ENCODE measurements around the gene ABCC3.
A peak's percentile ranks its signal among the peaks of the same experiment; 100 is the strongest.

ABCC3 gene

DNA sequence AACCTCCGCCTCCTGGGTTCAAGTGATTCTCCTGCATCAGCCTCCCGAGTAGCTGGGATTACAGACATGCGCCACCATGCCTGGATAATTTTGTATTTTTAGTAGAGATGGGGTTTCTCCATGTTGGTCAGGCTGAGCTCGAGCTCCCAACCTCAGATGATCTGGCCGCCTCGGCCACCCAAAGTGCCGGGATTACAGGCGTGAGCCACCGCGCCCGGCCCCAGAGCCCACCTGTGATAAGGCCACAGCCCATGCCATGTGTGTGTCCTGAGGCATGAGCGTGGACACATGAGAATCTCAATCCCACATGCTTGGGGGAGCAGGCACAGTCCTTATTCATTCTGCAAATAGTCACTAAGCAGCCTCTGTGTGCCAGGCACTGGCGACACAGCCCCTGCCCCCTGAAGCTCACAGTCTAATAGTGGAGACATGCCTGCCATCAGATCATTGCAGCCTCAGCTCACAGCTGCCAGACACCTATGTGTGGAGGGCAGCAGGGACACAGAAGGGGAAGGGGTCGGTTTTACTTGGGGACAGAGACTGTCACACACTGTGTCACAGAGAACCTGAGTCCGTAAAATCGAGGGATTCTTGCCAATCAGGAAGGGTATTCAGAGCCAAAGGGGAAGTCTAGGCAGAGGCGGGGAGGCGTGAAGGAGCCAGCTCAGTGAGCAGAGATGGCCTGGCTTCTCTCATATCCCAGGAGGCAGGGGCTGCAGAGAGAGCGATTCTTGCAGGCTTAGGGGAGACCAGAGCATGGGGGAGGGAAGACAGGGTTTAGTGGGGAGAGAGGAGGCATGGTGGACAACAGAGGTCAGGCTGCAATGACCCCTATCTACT, 9.4 kb upstream of the ABCC3 start:
- no peak for FAIRE-seq
- DNase-seq (ENCODE audit: extremely low spot score, insufficient read length, low read depth): no peak

DNA sequence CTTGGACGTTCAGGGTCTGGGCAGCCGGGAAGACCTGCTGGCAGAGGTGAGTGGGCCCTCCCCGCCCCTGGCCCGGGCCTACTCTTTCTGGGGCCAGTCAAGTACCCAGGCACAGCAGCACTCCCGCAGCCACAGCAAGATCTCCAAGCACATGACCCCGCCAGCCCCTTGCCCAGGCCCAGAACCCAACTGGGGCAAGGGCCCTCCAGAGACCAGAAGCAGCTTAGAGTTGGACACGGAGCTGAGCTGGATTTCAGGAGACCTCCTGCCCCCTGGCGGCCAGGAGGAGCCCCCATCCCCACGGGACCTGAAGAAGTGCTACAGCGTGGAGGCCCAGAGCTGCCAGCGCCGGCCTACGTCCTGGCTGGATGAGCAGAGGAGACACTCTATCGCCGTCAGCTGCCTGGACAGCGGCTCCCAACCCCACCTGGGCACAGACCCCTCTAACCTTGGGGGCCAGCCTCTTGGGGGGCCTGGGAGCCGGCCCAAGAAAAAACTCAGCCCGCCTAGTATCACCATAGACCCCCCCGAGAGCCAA, 8.6 kb upstream of the ABCC3 start:
- no peak for DNase-seq (ENCODE audit: extremely low spot score, insufficient read length, low read depth)
- FAIRE-seq: peak; percentile 70

DNA sequence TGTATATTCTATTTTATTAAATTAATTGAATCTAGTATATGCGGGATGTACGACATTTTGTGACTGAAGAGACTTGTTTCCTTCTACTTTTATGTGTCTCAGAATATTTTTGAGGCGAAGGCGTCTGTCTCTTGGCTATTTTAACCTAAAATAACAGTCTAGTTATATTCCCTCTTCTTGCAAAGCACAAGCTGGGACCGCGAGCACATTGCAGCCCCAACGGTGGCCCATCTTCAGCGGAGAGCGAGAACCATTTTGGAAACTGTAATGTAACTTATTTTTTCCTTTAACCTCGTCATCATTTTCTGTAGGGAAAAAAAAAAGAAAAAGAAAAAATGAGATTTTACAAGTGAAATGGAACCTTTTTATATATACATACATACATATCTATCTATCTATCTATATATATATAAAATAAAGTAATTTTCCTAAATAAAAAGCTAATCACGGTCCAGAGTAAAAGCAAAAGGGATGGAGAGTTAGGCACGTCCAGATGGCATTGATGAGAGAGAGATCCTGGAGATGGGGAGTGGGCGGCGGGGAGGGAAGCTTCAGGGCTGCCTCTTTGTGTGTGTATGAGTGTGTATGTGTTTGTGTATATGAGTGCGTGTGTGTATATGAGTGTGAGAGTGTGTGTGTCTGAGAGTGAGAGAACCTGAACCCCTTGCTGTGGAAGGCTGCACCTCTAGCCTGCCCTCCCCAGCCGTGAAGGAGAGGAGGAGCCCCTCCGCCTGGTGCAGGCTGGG, 7.5 kb upstream of the ABCC3 start:
- DNase-seq (ENCODE audit: extremely low spot score, insufficient read length, low read depth) (no peak), FAIRE-seq (no peak)

DNA sequence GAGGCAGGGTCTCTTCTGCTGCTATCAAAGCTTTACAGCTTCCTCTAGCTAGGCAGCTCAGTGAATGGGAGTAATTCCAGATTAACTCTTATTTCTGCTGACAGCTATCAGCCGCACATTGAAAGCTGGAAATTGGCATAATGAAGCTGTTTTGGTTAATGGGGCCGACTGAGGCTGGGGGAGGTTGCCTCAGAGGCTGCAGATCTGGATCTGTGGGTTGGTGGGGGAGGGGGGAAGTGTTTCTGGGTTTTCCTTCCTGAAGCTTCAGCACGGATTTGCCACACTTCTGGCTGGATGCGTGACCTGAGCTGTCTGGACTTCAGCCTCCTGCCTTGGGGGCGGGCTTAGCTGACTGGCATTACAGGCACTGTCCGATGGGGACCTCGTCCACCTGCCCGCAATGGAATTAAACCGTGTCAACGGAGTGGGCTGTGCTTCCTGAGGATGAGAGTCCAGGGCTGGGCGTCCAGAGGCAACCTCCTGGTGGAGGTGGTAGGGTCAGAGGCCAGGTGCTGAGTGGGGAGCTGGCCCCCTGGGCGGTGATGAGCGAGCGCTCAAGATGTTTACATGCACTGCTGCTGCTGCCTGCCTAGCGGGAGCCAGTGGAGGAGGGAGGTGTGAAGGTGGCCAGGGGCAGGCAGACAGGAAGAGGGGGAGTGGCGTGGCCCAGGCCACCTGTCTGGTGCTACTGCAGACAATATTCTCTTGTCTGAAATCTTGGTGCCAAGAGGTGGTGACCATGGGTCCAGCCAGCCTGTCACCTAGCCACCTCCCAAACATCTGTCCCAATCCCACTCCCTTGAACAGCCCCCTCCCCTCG, 6.7 kb upstream of the ABCC3 start:
- no peak for DNase-seq (ENCODE audit: extremely low spot score, insufficient read length, low read depth)
- FAIRE-seq: peak; percentile 64

DNA sequence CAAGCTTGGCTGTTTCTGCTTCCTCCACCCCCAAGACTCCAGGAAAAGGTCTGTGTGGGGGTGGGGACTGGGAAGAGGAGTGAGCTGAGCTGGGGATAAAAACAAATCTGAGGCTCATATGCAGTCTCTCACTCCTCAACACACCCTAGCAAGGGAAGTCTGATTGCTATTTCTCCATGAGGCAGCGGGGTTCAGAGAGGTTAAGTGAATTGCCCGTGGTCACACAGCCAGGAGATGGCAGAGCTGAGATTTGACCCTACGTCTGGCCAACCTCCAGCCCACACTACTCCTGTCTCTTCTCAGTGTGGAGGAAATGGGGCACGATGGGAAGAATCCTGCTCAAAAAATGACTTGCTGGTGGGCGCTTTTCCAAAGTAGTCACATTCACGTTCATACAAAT, 4.8 kb upstream of the ABCC3 start:
- DNase-seq (ENCODE audit: extremely low spot score, insufficient read length, low read depth): no peak
- no peak for FAIRE-seq

DNA sequence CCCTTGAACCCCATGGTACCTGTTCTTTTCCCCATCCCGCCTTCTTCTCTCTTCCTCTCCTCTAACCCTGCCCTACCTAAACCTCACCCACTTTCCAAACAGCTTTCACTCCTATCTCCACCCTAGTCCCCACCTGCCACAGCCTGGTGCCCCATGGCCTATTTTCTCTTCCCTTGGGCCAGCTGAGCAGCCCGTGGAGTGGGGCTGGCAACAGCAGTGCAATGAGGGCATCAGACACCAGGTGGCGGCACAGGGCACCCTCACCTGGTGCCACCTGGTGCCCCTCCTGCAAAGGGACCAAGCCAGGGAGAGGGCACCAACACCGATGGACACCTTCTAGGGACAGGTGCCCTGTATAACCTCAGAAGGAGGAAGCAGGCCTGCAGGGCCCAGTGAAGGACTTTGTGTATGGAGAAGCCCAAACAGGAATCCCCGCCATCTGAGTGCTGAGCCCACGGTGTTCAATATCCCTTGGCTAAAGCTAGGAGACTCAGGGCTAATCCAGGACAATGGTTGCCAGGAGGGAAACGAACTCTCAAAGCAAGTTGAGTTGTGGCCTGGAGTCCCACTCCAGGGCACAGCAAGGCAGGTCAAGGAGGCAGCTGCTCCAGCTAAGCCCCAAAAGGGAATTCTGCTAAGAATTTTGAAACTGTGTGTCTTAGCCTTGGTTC, 4.0 kb upstream of the ABCC3 start:
- peak; percentile 33 for DNase-seq (ENCODE audit: extremely low spot score, insufficient read length, low read depth)

DNA sequence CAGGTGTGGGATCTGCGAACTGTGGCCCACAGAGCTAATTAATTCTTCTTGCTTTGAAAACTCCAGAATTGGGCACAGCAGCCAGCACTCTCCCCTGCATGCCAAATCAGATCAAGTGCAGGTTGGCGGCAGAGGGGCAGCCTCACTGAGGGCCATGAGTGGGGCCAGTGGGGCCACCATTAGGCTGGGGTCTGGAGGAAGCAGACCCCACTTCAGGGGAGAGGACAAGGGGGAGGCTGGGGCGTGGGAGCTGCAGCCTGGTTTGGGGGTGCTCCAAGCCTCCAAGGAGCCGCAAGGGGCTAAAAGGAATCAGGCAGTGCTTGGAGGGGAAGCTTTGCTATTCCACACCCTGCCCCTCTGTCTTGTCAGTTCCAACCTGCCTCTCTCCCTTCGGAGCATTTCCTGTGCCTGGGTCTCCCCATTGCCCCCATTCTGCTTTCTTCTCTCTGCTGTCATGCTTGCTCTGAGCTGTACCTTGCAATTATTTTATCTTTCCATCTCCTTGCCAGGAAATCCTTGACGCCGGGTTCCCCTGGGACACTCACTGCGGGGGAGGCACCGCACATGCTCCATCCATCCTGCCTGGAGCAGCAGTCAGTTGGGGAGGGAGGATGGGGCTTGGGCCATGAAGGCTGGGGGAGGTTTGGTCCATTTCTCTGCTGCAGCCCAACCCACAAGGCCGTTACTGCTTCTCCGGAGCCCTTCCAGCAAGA, 3.3 kb upstream of the ABCC3 start:
- DNase-seq (ENCODE audit: extremely low spot score, insufficient read length, low read depth) (no peak), FAIRE-seq (no peak)

More for the DNA sequence above, 4.0 kb upstream of the ABCC3 start:
- peak; percentile 53 for FAIRE-seq

DNA sequence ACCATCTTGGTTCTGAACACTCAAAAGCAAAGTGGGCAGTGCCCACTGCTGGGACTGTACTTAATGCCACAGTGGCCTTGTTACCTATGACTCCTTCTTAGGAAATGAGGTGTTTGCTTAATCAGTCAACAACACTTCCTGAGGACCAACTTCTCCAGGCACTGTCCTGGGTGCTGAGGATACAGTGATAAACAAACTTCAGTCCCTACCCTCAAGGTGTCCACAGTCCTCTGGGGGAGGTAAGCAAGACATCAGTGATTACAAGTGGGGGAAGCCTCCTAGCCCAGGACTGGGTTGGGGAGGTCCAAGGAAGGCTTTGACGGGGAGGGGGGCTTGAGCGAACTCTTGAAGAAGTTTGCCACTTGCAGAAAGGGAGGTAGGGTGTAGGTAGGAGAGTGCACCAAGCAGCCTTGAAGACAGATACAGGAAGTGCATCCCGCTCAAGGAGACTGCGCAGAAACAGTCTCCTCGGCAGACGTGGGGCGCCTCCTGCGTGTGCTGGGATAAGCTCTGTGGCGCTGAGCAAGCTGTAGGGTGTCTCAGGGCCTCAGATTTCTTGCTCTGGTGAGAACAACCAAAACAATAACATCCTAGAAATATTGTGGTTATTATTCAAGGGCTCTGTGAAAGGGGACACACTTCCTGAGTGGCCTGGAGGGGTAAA, 2.6 kb upstream of the ABCC3 start:
- FAIRE-seq (peak; percentile 5), DNase-seq (ENCODE audit: extremely low spot score, insufficient read length, low read depth) (no peak)

DNA sequence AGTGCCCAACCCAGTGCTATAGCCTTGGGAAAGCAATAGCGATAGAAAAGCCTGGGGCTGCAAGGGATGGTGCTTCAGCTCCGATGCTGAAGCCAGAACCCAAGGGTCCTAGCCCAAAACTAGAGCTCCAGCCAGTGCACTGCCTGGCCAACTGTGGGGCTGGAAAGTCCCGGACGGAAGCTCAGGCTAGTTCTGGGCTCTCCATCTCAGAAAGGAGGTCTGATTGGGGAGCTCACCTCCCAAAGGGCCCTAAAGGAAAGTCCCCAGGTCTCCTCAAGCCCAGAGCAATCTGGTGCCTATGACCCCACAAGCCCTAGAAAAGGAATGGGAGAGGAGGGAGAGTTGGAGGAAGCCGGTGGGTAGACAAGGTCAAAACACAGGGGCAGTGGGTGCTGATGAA, 2.0 kb upstream of the ABCC3 start:
- DNase-seq (ENCODE audit: extremely low spot score, insufficient read length, low read depth) (no peak), FAIRE-seq (peak; percentile 55)

DNA sequence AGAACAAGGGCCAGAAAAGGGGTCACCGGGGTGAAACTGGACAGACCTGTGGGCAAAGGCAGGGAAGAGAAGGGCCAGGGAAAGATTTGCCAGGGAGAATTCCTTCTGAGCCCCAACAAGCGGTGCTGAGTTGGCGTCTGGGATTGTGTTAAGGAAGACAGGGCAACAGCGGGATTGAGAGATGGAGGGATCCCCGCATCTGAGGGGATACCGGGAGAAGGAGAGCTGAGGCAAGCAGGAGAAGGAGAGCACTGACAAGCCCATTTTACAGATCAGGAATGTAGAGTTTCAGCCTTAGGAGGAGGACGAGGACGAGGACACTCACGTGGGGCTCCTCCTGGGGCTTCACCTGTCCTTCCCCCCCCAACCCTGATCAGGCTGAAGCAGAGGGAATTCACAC, 998 bp upstream of the ABCC3 start:
- no peak for DNase-seq (ENCODE audit: extremely low spot score, insufficient read length, low read depth)
- FAIRE-seq: no peak

DNA sequence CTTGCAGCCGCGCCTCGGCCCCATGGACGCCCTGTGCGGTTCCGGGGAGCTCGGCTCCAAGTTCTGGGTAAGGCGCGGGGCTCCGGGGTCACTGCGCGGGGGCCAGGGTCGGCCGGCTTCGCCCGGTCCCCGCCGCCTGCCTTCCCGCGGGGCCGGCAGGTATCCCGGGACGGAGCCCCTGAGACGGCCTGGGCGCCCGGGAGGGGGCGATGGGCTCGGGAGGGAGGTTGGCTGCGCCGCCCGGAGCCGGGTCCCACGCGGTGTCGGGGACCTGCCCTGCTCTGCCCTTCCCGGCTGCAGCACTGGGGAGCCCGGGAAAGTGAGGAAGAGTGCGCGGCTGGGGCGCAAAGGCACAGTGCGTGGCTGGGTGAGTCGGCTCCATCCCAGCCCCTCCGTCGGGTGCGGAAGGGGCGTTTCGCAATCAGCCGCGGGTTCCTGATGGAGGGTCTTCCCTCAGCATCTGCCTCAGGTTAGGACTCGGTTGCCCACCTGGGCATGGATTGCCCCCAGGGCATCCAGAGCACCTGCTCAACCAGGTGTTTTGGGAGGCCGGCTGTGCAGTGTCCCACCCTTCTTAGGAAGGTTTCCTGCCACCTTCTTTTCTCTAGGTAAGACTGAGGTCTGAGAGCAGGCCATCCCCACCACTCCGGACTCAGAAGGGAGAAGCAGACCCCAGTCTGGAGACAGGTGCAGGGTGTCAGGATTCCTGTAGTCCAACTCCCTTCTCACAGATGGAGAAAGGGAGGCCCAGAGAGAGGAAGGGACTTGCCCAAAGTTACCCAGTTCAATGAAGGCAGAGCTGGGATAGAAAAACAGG, 442 bp downstream of the ABCC3 start:
- no peak for DNase-seq (ENCODE audit: extremely low spot score, insufficient read length, low read depth)

DNA sequence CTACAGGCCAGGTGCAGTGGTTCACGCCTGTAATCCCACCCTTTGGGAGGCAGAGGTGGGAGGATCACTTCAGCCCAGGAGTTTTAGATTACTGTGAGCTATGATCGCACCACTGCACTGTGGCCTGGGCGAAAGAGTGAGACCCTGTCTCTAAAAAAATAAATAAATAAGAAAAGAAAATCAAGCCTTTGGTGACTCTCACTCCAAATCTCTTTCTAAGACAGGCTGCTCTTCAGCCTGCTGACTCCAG, 976 bp downstream of the ABCC3 start:
- DNase-seq (ENCODE audit: extremely low spot score, insufficient read length, low read depth) (no peak), FAIRE-seq (no peak)

More for the DNA sequence above, 442 bp downstream of the ABCC3 start:
- no peak for FAIRE-seq

DNA sequence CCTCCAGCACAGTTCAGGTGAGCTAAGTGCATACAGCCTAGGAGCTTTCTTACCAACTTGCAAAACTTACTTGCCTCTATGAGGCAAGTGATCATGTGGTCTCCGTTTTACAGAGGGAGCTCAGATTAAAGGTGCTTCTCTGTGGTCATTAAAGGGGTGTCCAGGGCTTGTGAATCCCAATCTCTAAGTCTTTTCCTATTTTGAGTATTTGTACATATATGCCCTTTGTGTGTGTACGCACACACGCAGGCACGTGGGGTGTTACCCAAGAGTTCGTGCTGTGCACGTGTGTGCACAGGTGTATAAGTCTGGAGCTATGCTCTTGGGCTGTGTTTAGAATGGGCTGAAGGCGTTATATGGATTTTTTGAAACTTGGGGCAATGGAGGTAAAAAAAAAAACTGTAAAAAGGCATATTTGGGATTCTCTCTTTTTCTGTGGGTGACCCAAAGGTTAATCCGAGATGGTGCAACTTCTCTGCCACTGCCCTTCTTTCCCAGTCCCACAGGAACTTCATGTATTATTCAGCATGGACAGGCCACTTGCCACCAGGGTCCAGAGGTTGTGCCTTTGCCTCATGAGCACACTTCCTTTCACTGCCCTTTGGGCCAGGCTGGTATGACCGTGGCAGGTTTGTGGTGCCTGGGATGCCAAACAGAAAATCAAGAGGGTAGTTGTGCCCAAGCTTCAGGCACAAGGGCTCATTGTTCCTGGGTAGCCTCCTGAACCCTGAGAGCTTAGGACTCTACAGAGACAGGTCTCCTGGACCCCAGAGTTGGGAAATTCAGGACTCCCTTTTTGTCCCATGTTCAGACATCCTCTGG, 1.5 kb downstream of the ABCC3 start:
- FAIRE-seq: no peak

DNA sequence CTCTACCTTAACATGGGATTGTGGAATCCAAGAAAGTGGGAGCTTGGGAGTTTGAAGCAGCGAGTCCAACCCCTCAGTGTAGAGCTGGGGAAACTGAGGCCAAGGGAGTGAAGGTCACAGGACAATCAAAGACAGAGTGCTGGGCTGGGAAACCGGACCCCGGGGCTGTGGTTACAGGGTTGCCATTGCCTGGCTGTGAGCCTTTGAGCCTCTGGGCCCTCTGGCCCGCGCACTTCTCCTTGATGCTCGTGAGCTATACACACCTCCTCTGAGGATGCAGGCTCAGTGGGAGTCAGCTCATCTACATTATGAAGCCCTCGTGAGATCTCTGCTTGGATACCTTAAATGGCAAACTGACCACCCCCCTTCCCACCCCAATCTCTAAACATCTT, 2.1 kb downstream of the ABCC3 start:
- DNase-seq (ENCODE audit: extremely low spot score, insufficient read length, low read depth) (no peak), FAIRE-seq (no peak)

More for the DNA sequence above, 1.5 kb downstream of the ABCC3 start:
- no peak for DNase-seq (ENCODE audit: extremely low spot score, insufficient read length, low read depth)

DNA sequence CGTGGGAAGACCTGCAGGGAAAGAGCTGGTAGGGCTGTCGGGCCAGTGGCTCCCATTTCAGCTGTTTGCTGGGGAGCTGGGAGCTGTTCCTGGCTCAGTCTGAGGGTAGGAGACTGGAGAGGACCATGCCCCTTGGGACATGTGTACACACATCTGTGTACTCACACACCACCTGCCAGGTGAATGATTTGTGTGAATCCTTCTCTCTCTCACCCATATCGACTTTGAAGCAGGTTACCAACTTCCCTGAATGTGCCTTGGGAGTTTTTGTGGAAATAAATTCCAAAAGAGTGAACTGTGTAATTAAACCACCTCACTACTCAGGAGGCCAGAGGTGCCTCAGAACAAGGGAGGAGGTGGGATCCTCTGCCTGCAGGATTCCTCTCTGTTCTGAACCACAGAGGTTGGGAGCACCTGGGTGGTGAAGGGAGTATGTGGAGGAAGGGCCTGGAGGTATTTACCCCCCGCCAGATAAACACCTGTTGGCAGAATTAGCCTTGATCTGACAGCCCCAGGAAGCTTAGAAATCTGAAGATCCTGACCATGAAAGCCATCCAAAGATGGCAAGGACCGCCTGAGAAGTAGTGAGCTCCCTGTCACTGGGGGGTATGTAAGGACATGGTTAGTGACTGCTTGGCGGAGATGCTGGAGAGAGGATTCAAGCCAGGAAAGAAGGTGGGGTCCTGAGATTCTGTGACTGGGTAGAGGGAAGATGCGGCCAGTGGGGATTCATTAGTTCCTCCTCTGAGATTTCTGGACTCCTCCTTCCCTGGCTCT, 3.3 kb downstream of the ABCC3 start:
- no peak for FAIRE-seq
- DNase-seq (ENCODE audit: extremely low spot score, insufficient read length, low read depth): no peak

DNA sequence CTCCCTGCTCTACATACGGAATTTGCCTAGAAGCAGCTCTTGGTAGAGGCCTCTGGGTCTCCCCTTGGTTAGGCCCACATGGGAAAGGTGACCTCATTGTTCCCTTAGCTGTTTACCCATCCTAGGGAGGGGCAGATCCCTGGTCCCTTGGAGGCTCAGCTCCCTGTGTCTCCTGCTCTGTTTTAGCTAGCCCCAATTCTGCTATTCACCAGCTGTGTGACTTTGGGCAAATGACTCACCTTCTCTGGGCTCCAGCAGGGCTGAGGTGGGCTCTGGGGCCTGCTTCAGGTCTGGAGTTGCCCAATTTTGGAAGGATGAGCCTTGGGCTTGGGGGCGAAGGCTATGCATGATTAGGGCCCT, 3.9 kb downstream of the ABCC3 start:
- FAIRE-seq: no peak
- no peak for DNase-seq (ENCODE audit: extremely low spot score, insufficient read length, low read depth)

Data from GM18507 (cell line).